ENCODE measurements around the gene GRIA4.

GRIA4 gene

GRCh38 chr11:105811242-105811641 lies 201.4 kb downstream of the GRIA4 start:
- ChIA-PET POLR2A (no interaction called here), CTCF (no interaction called here)
- Histone ChIP-seq H3K4me1 (ENCODE audit: control insufficient read depth, insufficient read depth, low read length) (no peaks in the 10 kb centered on the region), H3K36me3 (ENCODE audit: control insufficient read depth in 2 of 2, insufficient read depth in 1 of 2, low read length in 2 of 2) (no peaks in the 10 kb centered on the region), H3K27ac (ENCODE audit: extremely low read depth, low read depth, low read length) (no peak overlapping the region), H3K9me3 (ENCODE audit: control insufficient read depth, insufficient read depth, low read depth, low read length) (no peaks in the 10 kb centered on the region), H3K4me3 (ENCODE audit: low read depth, low read length) (no peak overlapping the region)
- TF ChIP-seq HIC1 (tag by site-specific recombination; IDR thresholded peaks at IDR 0.05) (no peak), ZNF174 (tag by site-specific recombination; IDR thresholded peaks at IDR 0.05) (no peak), YY2 (tag by site-specific recombination; IDR thresholded peaks at IDR 0.05) (no peak)

GRCh38 chr11:105821372-105821771 lies 211.5 kb downstream of the GRIA4 start:
- H3K27ac ChIP-seq (ENCODE audit: extremely low read depth, low read depth, low read length), result no peak overlapping the region
- TF ChIP-seq, protein P1, sequence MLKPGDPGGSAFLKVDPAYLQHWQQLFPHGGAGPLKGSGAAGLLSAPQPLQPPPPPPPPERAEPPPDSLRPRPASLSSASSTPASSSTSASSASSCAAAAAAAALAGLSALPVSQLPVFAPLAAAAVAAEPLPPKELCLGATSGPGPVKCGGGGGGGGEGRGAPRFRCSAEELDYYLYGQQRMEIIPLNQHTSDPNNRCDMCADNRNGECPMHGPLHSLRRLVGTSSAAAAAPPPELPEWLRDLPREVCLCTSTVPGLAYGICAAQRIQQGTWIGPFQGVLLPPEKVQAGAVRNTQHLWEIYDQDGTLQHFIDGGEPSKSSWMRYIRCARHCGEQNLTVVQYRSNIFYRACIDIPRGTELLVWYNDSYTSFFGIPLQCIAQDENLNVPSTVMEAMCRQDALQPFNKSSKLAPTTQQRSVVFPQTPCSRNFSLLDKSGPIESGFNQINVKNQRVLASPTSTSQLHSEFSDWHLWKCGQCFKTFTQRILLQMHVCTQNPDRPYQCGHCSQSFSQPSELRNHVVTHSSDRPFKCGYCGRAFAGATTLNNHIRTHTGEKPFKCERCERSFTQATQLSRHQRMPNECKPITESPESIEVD (tag by site-specific recombination; IDR thresholded peaks at IDR 0.05), result no peak
- no peak overlapping the region for H3K4me3 ChIP-seq (ENCODE audit: low read depth, low read length)
- H3K4me1 ChIP-seq (ENCODE audit: control insufficient read depth, insufficient read depth, low read length), result no peaks in the 10 kb centered on the region
- ChIA-PET CTCF (interaction anchor here (1.3 kb wide), 1 partner anchor 15 kb away, joined by 3 read pairs; no protein-coding TSS in a partner anchor), POLR2A (no interaction called here)
- H3K36me3 ChIP-seq (ENCODE audit: control insufficient read depth in 2 of 2, insufficient read depth in 1 of 2, low read length in 2 of 2), result no peaks in the 10 kb centered on the region
- H3K9me3 ChIP-seq (ENCODE audit: control insufficient read depth, insufficient read depth, low read depth, low read length), result no peaks in the 10 kb centered on the region

- no peaks in the 10 kb centered on the region for H3K9me3 ChIP-seq (ENCODE audit: control insufficient read depth, insufficient read depth, low read depth, low read length)
- H3K4me3 ChIP-seq (ENCODE audit: low read depth, low read length), result no peak overlapping the region
- no peaks in the 10 kb centered on the region for H3K36me3 ChIP-seq (ENCODE audit: control insufficient read depth in 2 of 2, insufficient read depth in 1 of 2, low read length in 2 of 2)
- H3K4me1 ChIP-seq (ENCODE audit: control insufficient read depth, insufficient read depth, low read length), result no peaks in the 10 kb centered on the region
- TF ChIP-seq ZNF560 (tag by site-specific recombination; IDR thresholded peaks at IDR 0.05; ENCODE audit: borderline replicate concordance), result no peak
- TF ChIP-seq ZXDB (tag by site-specific recombination; IDR thresholded peaks at IDR 0.05), result no peak
- no peak for TF ChIP-seq ZNF518A (tag by site-specific recombination; conservative IDR thresholded peaks at IDR 0.05; ENCODE audit: low read depth)
- no peak for TF ChIP-seq ZNF426 (tag by site-specific recombination; IDR thresholded peaks at IDR 0.05)
- TF ChIP-seq, protein P2, sequence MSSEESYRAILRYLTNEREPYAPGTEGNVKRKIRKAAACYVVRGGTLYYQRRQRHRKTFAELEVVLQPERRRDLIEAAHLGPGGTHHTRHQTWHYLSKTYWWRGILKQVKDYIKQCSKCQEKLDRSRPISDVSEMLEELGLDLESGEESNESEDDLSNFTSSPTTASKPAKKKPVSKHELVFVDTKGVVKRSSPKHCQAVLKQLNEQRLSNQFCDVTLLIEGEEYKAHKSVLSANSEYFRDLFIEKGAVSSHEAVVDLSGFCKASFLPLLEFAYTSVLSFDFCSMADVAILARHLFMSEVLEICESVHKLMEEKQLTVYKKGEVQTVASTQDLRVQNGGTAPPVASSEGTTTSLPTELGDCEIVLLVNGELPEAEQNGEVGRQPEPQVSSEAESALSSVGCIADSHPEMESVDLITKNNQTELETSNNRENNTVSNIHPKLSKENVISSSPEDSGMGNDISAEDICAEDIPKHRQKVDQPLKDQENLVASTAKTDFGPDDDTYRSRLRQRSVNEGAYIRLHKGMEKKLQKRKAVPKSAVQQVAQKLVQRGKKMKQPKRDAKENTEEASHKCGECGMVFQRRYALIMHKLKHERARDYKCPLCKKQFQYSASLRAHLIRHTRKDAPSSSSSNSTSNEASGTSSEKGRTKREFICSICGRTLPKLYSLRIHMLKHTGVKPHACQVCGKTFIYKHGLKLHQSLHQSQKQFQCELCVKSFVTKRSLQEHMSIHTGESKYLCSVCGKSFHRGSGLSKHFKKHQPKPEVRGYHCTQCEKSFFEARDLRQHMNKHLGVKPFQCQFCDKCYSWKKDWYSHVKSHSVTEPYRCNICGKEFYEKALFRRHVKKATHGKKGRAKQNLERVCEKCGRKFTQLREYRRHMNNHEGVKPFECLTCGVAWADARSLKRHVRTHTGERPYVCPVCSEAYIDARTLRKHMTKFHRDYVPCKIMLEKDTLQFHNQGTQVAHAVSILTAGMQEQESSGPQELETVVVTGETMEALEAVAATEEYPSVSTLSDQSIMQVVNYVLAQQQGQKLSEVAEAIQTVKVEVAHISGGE (tag by site-specific recombination; conservative IDR thresholded peaks at IDR 0.05; ENCODE audit: low read depth), result no peak
- no peak for TF ChIP-seq KLF7 (tag by site-specific recombination; IDR thresholded peaks at IDR 0.05; ENCODE audit: borderline replicate concordance)
- no peak for TF ChIP-seq ZNF791 (tag by site-specific recombination; IDR thresholded peaks at IDR 0.05)
- TF ChIP-seq ZFP41 (tag by site-specific recombination; IDR thresholded peaks at IDR 0.05; ENCODE audit: borderline replicate concordance), result no peak
- TF ChIP-seq ZNF776 (tag by site-specific recombination; IDR thresholded peaks at IDR 0.05; ENCODE audit: borderline replicate concordance), result no peak
- TF ChIP-seq ZNF248 (tag by site-specific recombination; IDR thresholded peaks at IDR 0.05), result no peak
- no peak for TF ChIP-seq ZNF837 (tag by site-specific recombination; IDR thresholded peaks at IDR 0.05)
- TF ChIP-seq ATF2 (tag by site-specific recombination; IDR thresholded peaks at IDR 0.05; ENCODE audit: low read depth), result no peak
- ChIA-PET POLR2A (no interaction called here), CTCF (interaction anchor here (0.6 to 1.3 kb wide), 2 partner anchors 15 to 201 kb away, joined by 3 read pairs; no protein-coding TSS in a partner anchor)
- no peak overlapping the region for H3K27ac ChIP-seq (ENCODE audit: extremely low read depth, low read depth, low read length)
Measured at GRCh38 chr11:105821781-105822180, 211.9 kb downstream of the GRIA4 start.

All from HEK293 (cell line).